NCI-H2196 (cell line): ENCODE data around the gene CYP46A1.

Source experiments
- DNase-seq: peaks from one replicate; lab custom pipeline; 2025; ENCODE audit not compliant: unreplicated experiment; lab: John Stamatoyannopoulos, UW

CYP46A1 gene

GRCh38 chr14:99774556-99775307, 90.6 kb downstream of the CYP46A1 start:
- DNase-seq: no peak

GRCh38 chr14:99775351-99775750, 91.3 kb downstream of the CYP46A1 start:
- no peak for DNase-seq
